Measurements from ENCODE around the gene OVAAL.

DNA sequence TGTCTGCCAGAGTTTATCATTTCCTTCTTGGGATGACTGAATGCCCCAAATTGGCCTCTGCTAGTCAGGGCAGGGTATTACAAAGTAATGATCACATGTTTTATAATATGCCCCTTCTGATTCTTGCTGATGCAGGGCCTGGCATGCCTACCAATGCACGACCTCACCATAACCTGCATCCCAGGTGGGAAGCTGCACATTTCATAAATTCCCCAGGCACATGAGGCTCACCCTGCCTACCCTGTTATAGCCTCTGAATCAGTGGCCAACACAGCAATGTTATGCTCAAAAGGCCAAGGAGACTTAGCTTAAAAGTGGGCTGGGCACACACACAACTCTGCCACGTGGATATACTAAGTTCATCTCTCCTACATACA lies 45.1 kb downstream of the OVAAL start:
- TF ChIP-seq, protein P1, sequence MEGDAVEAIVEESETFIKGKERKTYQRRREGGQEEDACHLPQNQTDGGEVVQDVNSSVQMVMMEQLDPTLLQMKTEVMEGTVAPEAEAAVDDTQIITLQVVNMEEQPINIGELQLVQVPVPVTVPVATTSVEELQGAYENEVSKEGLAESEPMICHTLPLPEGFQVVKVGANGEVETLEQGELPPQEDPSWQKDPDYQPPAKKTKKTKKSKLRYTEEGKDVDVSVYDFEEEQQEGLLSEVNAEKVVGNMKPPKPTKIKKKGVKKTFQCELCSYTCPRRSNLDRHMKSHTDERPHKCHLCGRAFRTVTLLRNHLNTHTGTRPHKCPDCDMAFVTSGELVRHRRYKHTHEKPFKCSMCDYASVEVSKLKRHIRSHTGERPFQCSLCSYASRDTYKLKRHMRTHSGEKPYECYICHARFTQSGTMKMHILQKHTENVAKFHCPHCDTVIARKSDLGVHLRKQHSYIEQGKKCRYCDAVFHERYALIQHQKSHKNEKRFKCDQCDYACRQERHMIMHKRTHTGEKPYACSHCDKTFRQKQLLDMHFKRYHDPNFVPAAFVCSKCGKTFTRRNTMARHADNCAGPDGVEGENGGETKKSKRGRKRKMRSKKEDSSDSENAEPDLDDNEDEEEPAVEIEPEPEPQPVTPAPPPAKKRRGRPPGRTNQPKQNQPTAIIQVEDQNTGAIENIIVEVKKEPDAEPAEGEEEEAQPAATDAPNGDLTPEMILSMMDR (conservative IDR thresholded peaks at IDR 0.05 in 1 of 2, IDR thresholded peaks at IDR 0.05 in 1 of 2; ENCODE audit: extremely low read depth in 1 of 2, insufficient read depth in 1 of 2, low read depth in 1 of 2, low read length in 2 of 2) = no peak
- no peak for TF ChIP-seq EZH2 (IDR thresholded peaks at IDR 0.05; ENCODE audit: borderline replicate concordance, low read length)

All from mammary epithelial cell (primary cell).